ENCODE data around the gene CAVIN3. TPM values are rescaled to one million over a fixed set of nuclear protein-coding genes. Genes with fewer than 3 reads are reported as not detected.

Gene CAVIN3
- total RNA-seq, 1 experiment from 2014 or later = 41.5 TPM

DNA sequence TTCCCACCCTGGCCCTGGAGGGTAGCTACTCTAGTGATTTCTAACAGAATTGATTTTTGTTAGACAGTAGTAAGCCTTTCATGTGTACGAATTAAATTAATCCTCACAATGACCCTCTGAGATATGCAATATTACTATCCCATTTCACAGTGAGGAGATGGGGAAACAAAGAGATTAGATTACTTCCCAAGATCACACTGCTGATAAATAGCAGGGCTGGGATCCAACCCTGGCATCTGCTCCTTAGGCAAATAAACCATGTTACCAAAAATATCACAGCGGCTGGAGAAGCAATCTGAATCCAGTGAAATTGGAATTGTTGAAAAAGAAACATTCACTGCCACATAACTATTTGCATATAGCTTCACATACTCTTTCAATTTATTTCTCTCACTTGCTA lies 12.8 kb upstream of the CAVIN3 start:
- Mint-ChIP-seq H3K4me3 (no peak overlapping the region), H3K4me1 (peaks cover 18% of the 10 kb centered on the region), H3K27ac (no peak overlapping the region), H3K27me3 (ENCODE audit: low read depth) (no peaks in the 10 kb centered on the region), H3K9me3 (peaks cover 6% of the 10 kb centered on the region), H3K36me3 (peaks cover 4% of the 10 kb centered on the region; the same call in 1 of the 2 replicates)
- DNase-seq (ENCODE audit: low spot score) = no peak
- ATAC-seq = no peak
- ChIA-PET CTCF (interaction anchor here (0.9 to 2.1 kb wide), 3 partner anchors 10 to 34 kb away, joined by 3 to 10 read pairs (median 4); no protein-coding TSS in a partner anchor), POLR2A (interaction anchor here (1.3 kb wide), 1 partner anchor 10 kb away, joined by 3 read pairs; no protein-coding TSS in a partner anchor)
- TF ChIP-seq TCF7 (CRISPR knock-in tag; IDR thresholded peaks at IDR 0.05; ENCODE audit: low read depth) (no peak), AR (CRISPR knock-in tag; IDR thresholded peaks at IDR 0.05) (no peak), TEAD4 (CRISPR knock-in tag; IDR thresholded peaks at IDR 0.05) (no peak), ESRRA (CRISPR knock-in tag; IDR thresholded peaks at IDR 0.05; ENCODE audit: borderline replicate concordance) (no peak), NFYB (CRISPR knock-in tag; conservative IDR thresholded peaks at IDR 0.05; ENCODE audit: low read depth) (no peak), IRF1 (CRISPR knock-in tag; IDR thresholded peaks at IDR 0.05) (no peak), CBFB (CRISPR knock-in tag; IDR thresholded peaks at IDR 0.05; ENCODE audit: low read depth) (no peak), CREB1 (CRISPR knock-in tag; IDR thresholded peaks at IDR 0.05) (no peak)
- TF ChIP-seq, protein P1, sequence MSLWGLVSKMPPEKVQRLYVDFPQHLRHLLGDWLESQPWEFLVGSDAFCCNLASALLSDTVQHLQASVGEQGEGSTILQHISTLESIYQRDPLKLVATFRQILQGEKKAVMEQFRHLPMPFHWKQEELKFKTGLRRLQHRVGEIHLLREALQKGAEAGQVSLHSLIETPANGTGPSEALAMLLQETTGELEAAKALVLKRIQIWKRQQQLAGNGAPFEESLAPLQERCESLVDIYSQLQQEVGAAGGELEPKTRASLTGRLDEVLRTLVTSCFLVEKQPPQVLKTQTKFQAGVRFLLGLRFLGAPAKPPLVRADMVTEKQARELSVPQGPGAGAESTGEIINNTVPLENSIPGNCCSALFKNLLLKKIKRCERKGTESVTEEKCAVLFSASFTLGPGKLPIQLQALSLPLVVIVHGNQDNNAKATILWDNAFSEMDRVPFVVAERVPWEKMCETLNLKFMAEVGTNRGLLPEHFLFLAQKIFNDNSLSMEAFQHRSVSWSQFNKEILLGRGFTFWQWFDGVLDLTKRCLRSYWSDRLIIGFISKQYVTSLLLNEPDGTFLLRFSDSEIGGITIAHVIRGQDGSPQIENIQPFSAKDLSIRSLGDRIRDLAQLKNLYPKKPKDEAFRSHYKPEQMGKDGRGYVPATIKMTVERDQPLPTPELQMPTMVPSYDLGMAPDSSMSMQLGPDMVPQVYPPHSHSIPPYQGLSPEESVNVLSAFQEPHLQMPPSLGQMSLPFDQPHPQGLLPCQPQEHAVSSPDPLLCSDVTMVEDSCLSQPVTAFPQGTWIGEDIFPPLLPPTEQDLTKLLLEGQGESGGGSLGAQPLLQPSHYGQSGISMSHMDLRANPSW (CRISPR knock-in tag; conservative IDR thresholded peaks at IDR 0.05; ENCODE audit: low read depth) = no peak
- TF ChIP-seq, protein P2, sequence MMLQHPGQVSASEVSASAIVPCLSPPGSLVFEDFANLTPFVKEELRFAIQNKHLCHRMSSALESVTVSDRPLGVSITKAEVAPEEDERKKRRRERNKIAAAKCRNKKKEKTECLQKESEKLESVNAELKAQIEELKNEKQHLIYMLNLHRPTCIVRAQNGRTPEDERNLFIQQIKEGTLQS (CRISPR knock-in tag; conservative IDR thresholded peaks at IDR 0.05) = no peak
- TF ChIP-seq, protein P3, sequence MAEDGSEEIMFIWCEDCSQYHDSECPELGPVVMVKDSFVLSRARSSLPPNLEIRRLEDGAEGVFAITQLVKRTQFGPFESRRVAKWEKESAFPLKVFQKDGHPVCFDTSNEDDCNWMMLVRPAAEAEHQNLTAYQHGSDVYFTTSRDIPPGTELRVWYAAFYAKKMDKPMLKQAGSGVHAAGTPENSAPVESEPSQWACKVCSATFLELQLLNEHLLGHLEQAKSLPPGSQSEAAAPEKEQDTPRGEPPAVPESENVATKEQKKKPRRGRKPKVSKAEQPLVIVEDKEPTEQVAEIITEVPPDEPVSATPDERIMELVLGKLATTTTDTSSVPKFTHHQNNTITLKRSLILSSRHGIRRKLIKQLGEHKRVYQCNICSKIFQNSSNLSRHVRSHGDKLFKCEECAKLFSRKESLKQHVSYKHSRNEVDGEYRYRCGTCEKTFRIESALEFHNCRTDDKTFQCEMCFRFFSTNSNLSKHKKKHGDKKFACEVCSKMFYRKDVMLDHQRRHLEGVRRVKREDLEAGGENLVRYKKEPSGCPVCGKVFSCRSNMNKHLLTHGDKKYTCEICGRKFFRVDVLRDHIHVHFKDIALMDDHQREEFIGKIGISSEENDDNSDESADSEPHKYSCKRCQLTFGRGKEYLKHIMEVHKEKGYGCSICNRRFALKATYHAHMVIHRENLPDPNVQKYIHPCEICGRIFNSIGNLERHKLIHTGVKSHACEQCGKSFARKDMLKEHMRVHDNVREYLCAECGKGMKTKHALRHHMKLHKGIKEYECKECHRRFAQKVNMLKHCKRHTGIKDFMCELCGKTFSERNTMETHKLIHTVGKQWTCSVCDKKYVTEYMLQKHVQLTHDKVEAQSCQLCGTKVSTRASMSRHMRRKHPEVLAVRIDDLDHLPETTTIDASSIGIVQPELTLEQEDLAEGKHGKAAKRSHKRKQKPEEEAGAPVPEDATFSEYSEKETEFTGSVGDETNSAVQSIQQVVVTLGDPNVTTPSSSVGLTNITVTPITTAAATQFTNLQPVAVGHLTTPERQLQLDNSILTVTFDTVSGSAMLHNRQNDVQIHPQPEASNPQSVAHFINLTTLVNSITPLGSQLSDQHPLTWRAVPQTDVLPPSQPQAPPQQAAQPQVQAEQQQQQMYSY (CRISPR knock-in tag; IDR thresholded peaks at IDR 0.05) = no peak

- Mint-ChIP-seq H3K9me3 (peaks cover 6% of the 10 kb centered on the region), H3K27ac (no peak overlapping the region), H3K4me1 (peaks cover 26% of the 10 kb centered on the region), H3K36me3 (peaks cover 4% of the 10 kb centered on the region; the same call in 1 of the 2 replicates), H3K27me3 (ENCODE audit: low read depth) (no peaks in the 10 kb centered on the region), H3K4me3 (no peak overlapping the region)
- ATAC-seq = no peak
- DNase-seq (ENCODE audit: low spot score) = no peak
- ChIA-PET POLR2A (no interaction called here), CTCF (no interaction called here)
- no peak for TF ChIP-seq ZNF396 (CRISPR knock-in tag; IDR thresholded peaks at IDR 0.05; ENCODE audit: borderline replicate concordance)
- TF ChIP-seq TEAD4 (CRISPR knock-in tag; IDR thresholded peaks at IDR 0.05) = no peak
- TF ChIP-seq FOXP4 (CRISPR knock-in tag; IDR thresholded peaks at IDR 0.05) = no peak
- TF ChIP-seq, protein P4, sequence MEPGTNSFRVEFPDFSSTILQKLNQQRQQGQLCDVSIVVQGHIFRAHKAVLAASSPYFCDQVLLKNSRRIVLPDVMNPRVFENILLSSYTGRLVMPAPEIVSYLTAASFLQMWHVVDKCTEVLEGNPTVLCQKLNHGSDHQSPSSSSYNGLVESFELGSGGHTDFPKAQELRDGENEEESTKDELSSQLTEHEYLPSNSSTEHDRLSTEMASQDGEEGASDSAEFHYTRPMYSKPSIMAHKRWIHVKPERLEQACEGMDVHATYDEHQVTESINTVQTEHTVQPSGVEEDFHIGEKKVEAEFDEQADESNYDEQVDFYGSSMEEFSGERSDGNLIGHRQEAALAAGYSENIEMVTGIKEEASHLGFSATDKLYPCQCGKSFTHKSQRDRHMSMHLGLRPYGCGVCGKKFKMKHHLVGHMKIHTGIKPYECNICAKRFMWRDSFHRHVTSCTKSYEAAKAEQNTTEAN (CRISPR knock-in tag; IDR thresholded peaks at IDR 0.05) = no peak
- TF ChIP-seq ZNF281 (CRISPR knock-in tag; IDR thresholded peaks at IDR 0.05) = no peak
- TF ChIP-seq, protein P5, sequence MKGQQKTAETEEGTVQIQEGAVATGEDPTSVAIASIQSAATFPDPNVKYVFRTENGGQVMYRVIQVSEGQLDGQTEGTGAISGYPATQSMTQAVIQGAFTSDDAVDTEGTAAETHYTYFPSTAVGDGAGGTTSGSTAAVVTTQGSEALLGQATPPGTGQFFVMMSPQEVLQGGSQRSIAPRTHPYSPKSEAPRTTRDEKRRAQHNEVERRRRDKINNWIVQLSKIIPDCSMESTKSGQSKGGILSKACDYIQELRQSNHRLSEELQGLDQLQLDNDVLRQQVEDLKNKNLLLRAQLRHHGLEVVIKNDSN (CRISPR knock-in tag; IDR thresholded peaks at IDR 0.05) = no peak
- TF ChIP-seq CREB1 (CRISPR knock-in tag; IDR thresholded peaks at IDR 0.05) = no peak
Observed at GRCh38 chr11:6332066-6332465, 11.8 kb upstream of the CAVIN3 start.

Data from WTC11 (cell line).